K562 (cell line): ENCODE measurements around the gene CSTA. TPM values are rescaled to one million over a fixed set of nuclear protein-coding genes. Genes with fewer than 3 reads are reported as not detected.

Experiments used
- ATAC-seq: fragments of 200-7000 bp; cut with Tn5 transposase; 3 replicates; pipeline ENCODE4 v1.9.1; 2020; ENCODE audit warnings: moderate library complexity
- BruUV-seq: library from RNA; stranded (reverse); fragments of 400-500 nt; replicated peaks from 2 replicates; lab custom pipeline; 2021; lab: Mats Ljungman, UMichigan
- CTCF ChIA-PET: fragments of 300-600 bp; formaldehyde crosslinking; extraction: SDS; loops from one replicate; lab custom pipeline; 2021; ENCODE audit warnings: low intra/inter-chr PET ratio; lab: Yijun Ruan, JAX
- POLR2A ChIA-PET: fragments of 300-600, 350-650 bp; sonication (Branson Sonifier 250); formaldehyde crosslinking; extraction: SDS; loops from one replicate; lab custom pipeline; 2021; ENCODE audit warnings: antibody characterized with exemption, inconsistent platforms; lab: Yijun Ruan, JAX
- DNase-seq, 4 experiments: peaks; one replicate each; pipeline versions ENCODE4 v3.0.0 to v3.0.0-alpha.2; 2011 to 2018; ENCODE audit warnings: low spot score in 3 of 4, mixed read lengths in 3 of 4; ENCODE audit errors: extremely low read depth in 1 of 4
- FAIRE-seq: peaks from 2 replicates; lab custom pipeline; 2011; peaks lifted over from hg19 to GRCh38; lab: Jason Lieb, UNC
- H2AFZ ChIP-seq: 2 replicates; pipeline ENCODE4 v1.6.0; 2011; ENCODE audit warnings: low read depth, low read length, control low read depth, inconsistent platforms
- H3K27ac ChIP-seq: fragments of 200-600 bp; 3 replicates; pipeline ENCODE4 v1.8.0; 2011; ENCODE audit warnings: low read depth, mild to moderate bottlenecking, control low read depth, inconsistent platforms, low read length, moderate library complexity, mixed read lengths; ENCODE audit errors: extremely low read depth
- H3K27me3 ChIP-seq, 2 experiments: fragments of 300-600 bp in 1 of 2; 2 replicates in 1 of 2; 3 replicates in 1 of 2; pipeline versions ENCODE4 v1.6.0 to v1.8.0; 2011; ENCODE audit warnings: inconsistent platforms in 2 of 2, low read length in 2 of 2, mild to moderate bottlenecking in 1 of 2, mixed read lengths in 1 of 2, moderate library complexity in 1 of 2; ENCODE audit not compliant: control insufficient read depth in 2 of 2, insufficient read depth in 2 of 2
- H3K36me3 ChIP-seq: fragments of 300-600 bp; 3 replicates; pipeline ENCODE4 v1.8.0; 2011; ENCODE audit warnings: mild to moderate bottlenecking, low read length, inconsistent platforms; ENCODE audit not compliant: control insufficient read depth, insufficient read depth
- H3K4me1 ChIP-seq, 2 experiments: fragments of 200-600 bp in 1 of 2; replicated peaks in 1 of 2; 2 replicates in 1 of 2; 3 replicates in 1 of 2; pipeline versions ENCODE4 v1.5.1 to v1.8.0; 2011; ENCODE audit warnings: inconsistent platforms in 2 of 2, low read length in 2 of 2, mild to moderate bottlenecking in 1 of 2, mixed read lengths in 1 of 2, moderate library complexity in 1 of 2; ENCODE audit not compliant: control insufficient read depth in 2 of 2, insufficient read depth in 2 of 2
- H3K4me2 ChIP-seq: 2 replicates; pipeline ENCODE4 v1.6.1; 2011; ENCODE audit warnings: low read length, control low read depth, inconsistent platforms, mixed read lengths; ENCODE audit not compliant: insufficient read depth
- H3K4me3 ChIP-seq: fragments of 200-600 bp; sonication (generic), shearing (Covaris generic); 2 replicates; pipeline ENCODE4 v1.5.1; 2016; ENCODE audit warnings: control low read depth, inconsistent platforms
- H3K79me2 ChIP-seq: fragments of 200-600 bp; 3 replicates; pipeline ENCODE4 v1.8.0; 2011; ENCODE audit warnings: low read length, inconsistent platforms; ENCODE audit not compliant: control insufficient read depth, insufficient read depth
- H3K9ac ChIP-seq, 2 experiments: 2 replicates each; pipeline versions ENCODE4 v1.6.0 to v1.6.1; 2011; ENCODE audit warnings: low read depth in 2 of 2, low read length in 2 of 2, control low read depth in 1 of 2, inconsistent platforms in 1 of 2, mild to moderate bottlenecking in 1 of 2, mixed read lengths in 1 of 2; ENCODE audit not compliant: insufficient read depth in 1 of 2
- H3K9me1 ChIP-seq: one replicate; pipeline ENCODE4 v1.6.0; 2011; ENCODE audit warnings: inconsistent platforms, mild to moderate bottlenecking, low read length, moderate library complexity; ENCODE audit not compliant: control insufficient read depth, insufficient read depth
- H3K9me3 ChIP-seq: replicated peaks from 2 replicates; pipeline ENCODE4 v1.5.1; 2011; ENCODE audit warnings: low read depth, low read length, inconsistent platforms; ENCODE audit not compliant: control insufficient read depth, insufficient read depth
- H4K20me1 ChIP-seq: replicated peaks from 2 replicates; pipeline ENCODE4 v1.6.1; 2011; ENCODE audit warnings: low read length, inconsistent platforms, mixed read lengths; ENCODE audit not compliant: control insufficient read depth, insufficient read depth
- ARID2 ChIP-seq: fragments of 450-650 bp; IDR thresholded peaks from 2 replicates; pipeline ENCODE4 v1.6.1; 2017; ENCODE audit warnings: antibody characterized with exemption, mild to moderate bottlenecking
- C11orf30 ChIP-seq: fragments of 450-650 bp; IDR thresholded peaks from 2 replicates; pipeline ENCODE4 v1.6.1; 2016; ENCODE audit warnings: low read depth, mild to moderate bottlenecking
- CC2D1A ChIP-seq: fragments of 450-650 bp; IDR thresholded peaks from 2 replicates; pipeline ENCODE4 v1.6.1; 2017; ENCODE audit warnings: mild to moderate bottlenecking
- RBM34 ChIP-seq: fragments of 200-400 bp; formaldehyde crosslinking; IDR thresholded peaks from 2 replicates; pipeline ENCODE4 v1.6.1; 2018; ENCODE audit warnings: low read length, borderline replicate concordance; ENCODE audit not compliant: insufficient read depth
- SUPT5H ChIP-seq: fragments of 450-650 bp; IDR thresholded peaks from 2 replicates; pipeline ENCODE4 v1.6.1; 2016
- ZEB2 ChIP-seq: fragments of 450-650 bp; IDR thresholded peaks from 2 replicates; pipeline ENCODE4 v1.6.1; 2016
- ZNF146 ChIP-seq: IDR thresholded peaks from one replicate; pipeline ENCODE4 v1.6.1; 2018; ENCODE audit warnings: missing compliant biosample characterization; ENCODE audit not compliant: unreplicated experiment
- ZNF253 ChIP-seq: fragments of 250-450 bp; sonication (Bioruptor Pico); conservative IDR thresholded peaks from 2 replicates; pipeline ENCODE4 v1.6.1; 2021; ENCODE audit warnings: mild to moderate bottlenecking
- ZNF408 ChIP-seq: fragments of 250-450 bp; sonication (Bioruptor Pico); IDR thresholded peaks from 2 replicates; pipeline ENCODE4 v1.4.0; 2020; ENCODE audit warnings: low read depth, mild to moderate bottlenecking, moderate library complexity
- WGBS: fragments of 100-300 bp; shearing (Covaris generic); methylation state at CpG from one replicate; pipeline ENCODE4 v1.1.6; 2016; ENCODE audit warnings: low coverage, mixed read lengths; ENCODE audit not compliant: insufficient coverage; ENCODE audit errors: missing lambda C conversion rate; 5-methylcytosine and 5-hydroxymethylcytosine counted together
- in situ Hi-C: fragments of 300-500 bp; cut with MboI; formaldehyde crosslinking; loops from 4 replicates; pipeline ENCODE4 v1.15.0; 2018; ENCODE audit warnings: inconsistent platforms, mixed read lengths
- intact Hi-C: fragments of 100-400 bp; cut with micrococcal nuclease; formaldehyde crosslinking; loops from 2 replicates; pipeline ENCODE4 v1.14.2; 2022
- polyA plus RNA-seq, 8 experiments: library from polyadenylated mRNA; depleted of rRNA in 4 of 8; stranded (reverse) in 5 of 8; unstranded in 3 of 8; fragments of >200 nt; fragmentation: Nextera tagmentation in 2 of 8; fragmentation: Illumina TruSeq in 1 of 8; extraction: Ambion mirVana in 2 of 8; extraction: Trizol in 1 of 8; gene quantifications; 2 replicates each; pipeline versions ENCODE4 v1.2.1 to v1.2.3, GENCODE V29; 2011 to 2014; ENCODE audit warnings: inconsistent platforms in 1 of 8, missing spikeins in 1 of 8
- total RNA-seq, 7 experiments: library from RNA; depleted of rRNA in 6 of 7; stranded (reverse); fragments of >200 nt in 6 of 7; fragmentation: Illumina TruSeq in 2 of 7; extraction: Trizol in 2 of 7; gene quantifications; 2 replicates each; pipeline versions ENCODE4 v1.2.1 to v1.2.3, GENCODE V29; 2011 to 2021; ENCODE audit warnings: low replicate concordance in 1 of 7
- TF ChIP-seq, protein P1 (sequence below): sonication (generic); formaldehyde crosslinking; IDR thresholded peaks from 2 replicates; pipeline ENCODE4 v1.8.0; 2022; ENCODE audit warnings: mild to moderate bottlenecking, low read depth, missing genetic modification reagents
- TF ChIP-seq, protein P2 (sequence below), 2 experiments: fragments of 450-650 bp in 1 of 2; sonication (generic) in 1 of 2; formaldehyde crosslinking in 1 of 2; IDR thresholded peaks in 1 of 2; conservative IDR thresholded peaks in 1 of 2; 2 replicates each; pipeline versions ENCODE4 v1.6.1 to v1.8.1; 2016 to 2023; ENCODE audit warnings: mild to moderate bottlenecking in 2 of 2, moderate library complexity in 2 of 2, inconsistent platforms in 1 of 2, missing genetic modification reagents in 1 of 2
- TF ChIP-seq, protein P3 (sequence below): fragments of 200-800 bp; sonication (Bioruptor generic); IDR thresholded peaks from 2 replicates; pipeline ENCODE4 v1.6.1; 2017; ENCODE audit warnings: missing genetic modification characterization, missing compliant biosample characterization

The CSTA gene
- total and polyA plus RNA-seq, 9 of the 15 experiments (the other 6 are each of a cell fraction or from before 2014, with no cell fraction given): 0.11 to 3.1 (median 1.1) TPM

GRCh38 chr3:122316368-122316767 lies 8.7 kb upstream of the CSTA start:
- Histone ChIP-seq H3K9ac (no peak overlapping the region), H3K9me1 (no peaks in the 10 kb centered on the region), H3K27me3 (peaks cover 0 to 6% of the 10 kb centered on the region in 2 experiments; a peak in 1 of 5 replicates), H3K27ac (no peak overlapping the region), H3K4me1 (no peaks in the 10 kb centered on the region; a peak in 1 of 5 replicates), H3K79me2 (no peaks in the 10 kb centered on the region)
- CTCF ChIA-PET: no interaction called here
- WGBS: 3% methylated on average over 3 of the region's 5 CpGs
- in situ Hi-C loops: no loop called here
- intact Hi-C loops: no loop called here
- POLR2A ChIA-PET: interaction anchor here (0.8 kb wide), 2 partner anchors 105 to 403 kb away, joined by 3 to 4 read pairs; no protein-coding TSS in a partner anchor
- TF ChIP-seq ZNF146 (CRISPR knock-in tag) (no peak), C11orf30 (no peak), ZNF253 (CRISPR knock-in tag) (no peak), CC2D1A (no peak), SUPT5H (no peak), RBM34 (no peak), ARID2 (no peak), ZNF408 (CRISPR knock-in tag) (no peak), ZEB2 (no peak)
- TF ChIP-seq, protein P1, sequence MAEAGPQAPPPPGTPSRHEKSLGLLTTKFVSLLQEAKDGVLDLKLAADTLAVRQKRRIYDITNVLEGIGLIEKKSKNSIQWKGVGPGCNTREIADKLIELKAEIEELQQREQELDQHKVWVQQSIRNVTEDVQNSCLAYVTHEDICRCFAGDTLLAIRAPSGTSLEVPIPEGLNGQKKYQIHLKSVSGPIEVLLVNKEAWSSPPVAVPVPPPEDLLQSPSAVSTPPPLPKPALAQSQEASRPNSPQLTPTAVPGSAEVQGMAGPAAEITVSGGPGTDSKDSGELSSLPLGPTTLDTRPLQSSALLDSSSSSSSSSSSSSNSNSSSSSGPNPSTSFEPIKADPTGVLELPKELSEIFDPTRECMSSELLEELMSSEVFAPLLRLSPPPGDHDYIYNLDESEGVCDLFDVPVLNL: no peak
- TF ChIP-seq, protein P2, sequence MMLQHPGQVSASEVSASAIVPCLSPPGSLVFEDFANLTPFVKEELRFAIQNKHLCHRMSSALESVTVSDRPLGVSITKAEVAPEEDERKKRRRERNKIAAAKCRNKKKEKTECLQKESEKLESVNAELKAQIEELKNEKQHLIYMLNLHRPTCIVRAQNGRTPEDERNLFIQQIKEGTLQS (IDR thresholded peaks at IDR 0.05): no peak
- TF ChIP-seq, protein P2 (CRISPR knock-in tag; conservative IDR thresholded peaks at IDR 0.05): no peak
- TF ChIP-seq, protein P3, sequence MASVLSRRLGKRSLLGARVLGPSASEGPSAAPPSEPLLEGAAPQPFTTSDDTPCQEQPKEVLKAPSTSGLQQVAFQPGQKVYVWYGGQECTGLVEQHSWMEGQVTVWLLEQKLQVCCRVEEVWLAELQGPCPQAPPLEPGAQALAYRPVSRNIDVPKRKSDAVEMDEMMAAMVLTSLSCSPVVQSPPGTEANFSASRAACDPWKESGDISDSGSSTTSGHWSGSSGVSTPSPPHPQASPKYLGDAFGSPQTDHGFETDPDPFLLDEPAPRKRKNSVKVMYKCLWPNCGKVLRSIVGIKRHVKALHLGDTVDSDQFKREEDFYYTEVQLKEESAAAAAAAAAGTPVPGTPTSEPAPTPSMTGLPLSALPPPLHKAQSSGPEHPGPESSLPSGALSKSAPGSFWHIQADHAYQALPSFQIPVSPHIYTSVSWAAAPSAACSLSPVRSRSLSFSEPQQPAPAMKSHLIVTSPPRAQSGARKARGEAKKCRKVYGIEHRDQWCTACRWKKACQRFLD (CRISPR knock-in tag): no peak
- TF ChIP-seq, all 486 proteins: peak for 0
- Histone ChIP-seq H3K4me3 (no peak overlapping the region), H3K36me3 (no peaks in the 10 kb centered on the region), H3K4me2 (no peak overlapping the region), H2AFZ (no peak overlapping the region), H4K20me1 (no peaks in the 10 kb centered on the region), H3K9me3 (no peaks in the 10 kb centered on the region)
- DNase-seq (no peak), FAIRE-seq (no peak), ATAC-seq (no peak)
- BruUV-seq: no TSS peak
